Ecto neural progenitor cell (in vitro differentiated cells): ENCODE data around the gene ANKRD13A.
"Not testable (repeated sequence)": the region's sequence is repeated elsewhere in the genome, so short reads cannot be mapped to it uniquely, and the experiment has no call there.

Experiments
- DNase-seq: peaks from one replicate; pipeline ENCODE4 v3.0.0-alpha.2; 2018; ENCODE audit warnings: low spot score

The ANKRD13A gene

DNA sequence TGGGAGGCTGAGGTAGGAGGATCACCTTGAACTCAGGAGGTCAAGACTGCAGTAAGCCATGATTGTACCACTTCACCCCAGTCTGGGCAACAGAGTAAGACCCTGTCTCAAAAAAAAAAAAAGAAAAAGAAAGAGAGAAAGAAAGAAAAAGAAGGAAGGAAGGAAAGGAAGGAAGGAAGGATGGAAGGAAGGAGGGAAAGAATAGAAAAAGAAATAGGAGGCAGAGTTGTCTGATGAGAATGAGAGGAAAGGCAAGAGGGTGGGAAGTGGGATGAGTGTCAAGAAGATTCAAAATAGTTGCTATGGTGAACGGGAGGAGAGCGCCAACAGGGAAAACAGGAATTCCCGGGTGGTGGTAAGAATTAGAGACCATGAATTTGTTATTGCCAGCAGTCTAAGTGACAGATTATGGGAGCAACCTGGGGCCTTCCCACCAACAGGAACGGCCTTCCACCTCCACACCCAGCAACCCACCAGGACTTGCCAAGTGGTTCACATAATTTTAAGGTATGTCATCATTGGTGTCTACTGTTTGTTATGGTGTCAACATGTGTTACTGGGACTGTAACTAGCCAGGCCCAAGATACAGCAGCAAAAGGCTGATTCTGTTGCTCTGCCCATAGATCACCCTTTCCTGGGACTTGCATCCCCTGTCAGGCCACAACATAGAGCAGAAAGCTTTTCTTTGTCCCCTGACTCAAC is 85.2 kb downstream of the ANKRD13A start:
- DNase-seq, result no peak

GRCh38 chr12:110088216-110088615 is 89.0 kb downstream of the ANKRD13A start:
- DNase-seq, result not testable (repeated sequence)

DNA sequence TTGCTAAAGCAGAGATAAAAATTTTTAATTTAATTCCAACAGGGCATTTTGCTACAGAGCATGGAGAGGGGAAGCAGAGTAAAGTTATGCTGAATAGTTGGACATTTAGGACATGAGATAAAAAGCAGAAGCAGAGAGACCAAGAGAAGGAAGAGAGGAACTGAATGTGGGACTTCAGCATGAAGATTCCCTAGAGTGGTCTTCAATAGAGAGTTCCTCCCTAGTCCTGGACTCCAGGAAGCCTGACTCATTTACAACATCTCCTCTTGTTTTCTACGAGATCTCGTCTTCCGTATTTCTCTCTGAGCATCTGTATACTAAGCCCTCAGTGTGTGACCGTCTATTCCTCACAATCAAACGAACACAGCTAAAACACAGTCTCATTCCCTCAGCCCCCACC is 89.7 kb downstream of the ANKRD13A start:
- no peak for DNase-seq
